GM19455 (cell line): ENCODE measurements around the gene NUBPL.
"Not testable (repeated sequence)": the region's sequence is repeated elsewhere in the genome, so short reads cannot be mapped to it uniquely, and the experiment has no call there.

Experiments
- ATAC-seq: cut with Tn5 transposase; IDR thresholded peaks from one replicate; pipeline ENCODE4 v1.9.1; 2021; ENCODE audit not compliant: unreplicated experiment

The NUBPL gene

GRCh38 chr14:31797946-31798345 lies 236.7 kb downstream of the NUBPL start:
- not testable (repeated sequence) for ATAC-seq

GRCh38 chr14:31802838-31803237 lies 241.6 kb downstream of the NUBPL start:
- ATAC-seq, result no peak

GRCh38 chr14:31806249-31806648 lies 245.0 kb downstream of the NUBPL start:
- no peak for ATAC-seq

GRCh38 chr14:31811693-31812628 lies 250.8 kb downstream of the NUBPL start:
- not testable (repeated sequence) for ATAC-seq

GRCh38 chr14:31813724-31814490 lies 252.7 kb downstream of the NUBPL start:
- not testable (repeated sequence) for ATAC-seq

- ATAC-seq, result no peak
Measured at GRCh38 chr14:31819281-31819680, 258.1 kb downstream of the NUBPL start.

GRCh38 chr14:31825459-31825858 lies 264.3 kb downstream of the NUBPL start:
- ATAC-seq, result no peak

GRCh38 chr14:31827325-31827724 lies 266.1 kb downstream of the NUBPL start:
- ATAC-seq, result no peak

- no peak for ATAC-seq
Measured at GRCh38 chr14:31828946-31829868, 268.0 kb downstream of the NUBPL start.

- ATAC-seq, result no peak
Measured at GRCh38 chr14:31834616-31835015, 273.4 kb downstream of the NUBPL start.

GRCh38 chr14:31835049-31835448 lies 273.8 kb downstream of the NUBPL start:
- ATAC-seq, result no peak

- no peak for ATAC-seq
Measured at GRCh38 chr14:31837031-31837430, 275.8 kb downstream of the NUBPL start.

GRCh38 chr14:31842899-31843298 lies 281.7 kb downstream of the NUBPL start:
- ATAC-seq, result no peak

GRCh38 chr14:31843361-31844091 lies 282.3 kb downstream of the NUBPL start:
- no peak for ATAC-seq

- no peak for ATAC-seq
Measured at GRCh38 chr14:31854508-31855075, 293.4 kb downstream of the NUBPL start.

- ATAC-seq, result no peak
Measured at GRCh38 chr14:31855262-31855661, 294.1 kb downstream of the NUBPL start.

GRCh38 chr14:31856003-31856402 lies 294.8 kb downstream of the NUBPL start:
- not testable (repeated sequence) for ATAC-seq

- no peak for ATAC-seq
Measured at GRCh38 chr14:31858868-31859267, 297.7 kb downstream of the NUBPL start.

- no peak for ATAC-seq
Measured at GRCh38 chr14:31864937-31865855, 304.0 kb downstream of the NUBPL start.
